Endothelial cell of umbilical vein (primary cell): Measurements from ENCODE around the gene AKAP8. TPM values are rescaled to one million over a fixed set of nuclear protein-coding genes. Genes with fewer than 3 reads are reported as not detected.

Experiments
- BruUV-seq: library from RNA; stranded (reverse); fragments of 400-500 nt; replicated peaks from 2 replicates; lab custom pipeline; 2021; lab: Mats Ljungman, UMichigan
- CTCF ChIA-PET: fragments of 300-600, 350-600 bp; sonication (Branson Sonifier 250); formaldehyde crosslinking; loops from one replicate; lab custom pipeline; 2021; ENCODE audit warnings: antibody characterized with exemption, inconsistent platforms; lab: Charles Lee
- POLR2A ChIA-PET: fragments of 300-600, 350-600 bp; sonication (Branson Sonifier 250); formaldehyde crosslinking; loops from one replicate; lab custom pipeline; 2021; ENCODE audit warnings: antibody characterized with exemption, inconsistent platforms; lab: Charles Lee
- DNase-seq: peaks from one replicate; pipeline ENCODE4 v3.0.0-alpha.2; 2011; ENCODE audit warnings: low read depth, low spot score
- FAIRE-seq: peaks from 2 replicates; lab custom pipeline; 2011; peaks lifted over from hg19 to GRCh38; lab: Jason Lieb, UNC
- H2AFZ ChIP-seq: 2 replicates; pipeline ENCODE4 v1.6.0; 2012; ENCODE audit warnings: low read depth, low read length, control low read depth, inconsistent platforms
- H3K27ac ChIP-seq: 2 replicates; pipeline ENCODE4 v1.5.1; 2011; ENCODE audit warnings: low read depth, mild to moderate bottlenecking, control low read depth, low read length, moderate library complexity; ENCODE audit not compliant: insufficient read depth
- H3K27me3 ChIP-seq, 2 experiments: 2 replicates each; pipeline versions ENCODE4 v1.6.0 to v1.6.1; 2011; ENCODE audit warnings: low read length in 2 of 2, mixed read lengths in 1 of 2; ENCODE audit not compliant: control insufficient read depth in 2 of 2, insufficient read depth in 2 of 2
- H3K36me3 ChIP-seq, 2 experiments: 2 replicates in 1 of 2; 3 replicates in 1 of 2; pipeline ENCODE4 v1.5.1; 2011; ENCODE audit warnings: low read length in 2 of 2, mild to moderate bottlenecking in 1 of 2, moderate library complexity in 1 of 2; ENCODE audit not compliant: control insufficient read depth in 2 of 2, insufficient read depth in 2 of 2; ENCODE audit errors: extremely low read depth in 1 of 2
- H3K4me1 ChIP-seq: 3 replicates; pipeline ENCODE4 v1.5.1; 2011; ENCODE audit warnings: mild to moderate bottlenecking, low read length; ENCODE audit not compliant: control insufficient read depth, insufficient read depth; ENCODE audit errors: extremely low read depth
- H3K4me2 ChIP-seq: 2 replicates; pipeline ENCODE4 v1.6.1; 2011; ENCODE audit warnings: low read length, control low read depth, mixed read lengths; ENCODE audit not compliant: insufficient read depth
- H3K4me3 ChIP-seq, 3 experiments: fragments of 200-600 bp in 1 of 3; sonication (generic), shearing (Covaris generic) in 1 of 3; replicated peaks in 1 of 3; 2 replicates each; pipeline ENCODE4 v1.5.1; 2011 to 2016; ENCODE audit warnings: control low read depth in 3 of 3, low read length in 3 of 3, mild to moderate bottlenecking in 2 of 3, inconsistent platforms in 1 of 3, low read depth in 1 of 3, moderate library complexity in 1 of 3; ENCODE audit not compliant: insufficient read depth in 1 of 3
- H3K79me2 ChIP-seq: 2 replicates; pipeline ENCODE4 v1.6.0; 2012; ENCODE audit warnings: low read length, inconsistent platforms; ENCODE audit not compliant: control insufficient read depth, insufficient read depth
- H3K9ac ChIP-seq: replicated peaks from 2 replicates; pipeline ENCODE3; 2011; ENCODE audit warnings: low read length, control low read depth; ENCODE audit not compliant: insufficient read depth; ENCODE audit errors: extremely low read depth
- H3K9me1 ChIP-seq: replicated peaks from 3 replicates; pipeline ENCODE4 v1.6.0; 2011; ENCODE audit warnings: mild to moderate bottlenecking, low read length; ENCODE audit not compliant: control insufficient read depth, insufficient read depth; ENCODE audit errors: extremely low read depth
- H3K9me3 ChIP-seq: replicated peaks from 2 replicates; pipeline ENCODE4 v1.5.1; 2012; ENCODE audit warnings: low read length, inconsistent platforms; ENCODE audit not compliant: control insufficient read depth, insufficient read depth
- H4K20me1 ChIP-seq: replicated peaks from 2 replicates; pipeline ENCODE3; 2011; ENCODE audit warnings: mild to moderate bottlenecking, low read length; ENCODE audit not compliant: control insufficient read depth, insufficient read depth; ENCODE audit errors: extremely low read depth
- EZH2 ChIP-seq: IDR thresholded peaks from 2 replicates; pipeline ENCODE4 v1.6.1; 2012; ENCODE audit warnings: borderline replicate concordance, low read depth, mild to moderate bottlenecking, moderate library complexity, low read length, inconsistent platforms; ENCODE audit not compliant: severe bottlenecking
- FOS ChIP-seq: IDR thresholded peaks from 2 replicates; pipeline ENCODE4 v1.6.1; 2011; ENCODE audit warnings: mild to moderate bottlenecking, low read length, moderate library complexity, borderline replicate concordance; ENCODE audit not compliant: insufficient read depth
- GATA2 ChIP-seq: IDR thresholded peaks from 2 replicates; pipeline ENCODE4 v1.7.0; 2011; ENCODE audit warnings: low read depth, mild to moderate bottlenecking, moderate library complexity, mixed read lengths, low read length; ENCODE audit not compliant: insufficient read length, insufficient read depth
- JUN ChIP-seq: IDR thresholded peaks from 2 replicates; pipeline ENCODE4 v1.6.1; 2011; ENCODE audit warnings: borderline replicate concordance, low read depth; ENCODE audit not compliant: insufficient read length, insufficient read depth
- MYC ChIP-seq: IDR thresholded peaks from one replicate; pipeline ENCODE4 v1.6.1; 2011; ENCODE audit warnings: mild to moderate bottlenecking, low read depth, low read length
- POLR2A ChIP-seq: IDR thresholded peaks from 2 replicates; pipeline ENCODE4 v1.6.1; 2012; ENCODE audit warnings: low read depth, mild to moderate bottlenecking, control low read depth, low read length
- POLR2AphosphoS5 ChIP-seq: IDR thresholded peaks from 2 replicates; pipeline ENCODE4 v1.6.1; 2012; ENCODE audit warnings: low read depth, mild to moderate bottlenecking, control low read depth, low read length, moderate library complexity; ENCODE audit not compliant: insufficient read depth
- dilution Hi-C: fragments of 300-500 bp; cut with MboI; formaldehyde crosslinking; loops from one replicate; pipeline ENCODE4 v1.15.0; 2019; ENCODE audit warnings: low sequenced_read_pairs; ENCODE audit not compliant: extremely low pct_ligation_motif_present
- intact Hi-C: fragments of 100-400 bp; cut with micrococcal nuclease; formaldehyde crosslinking; loops from one replicate; pipeline ENCODE4 v1.10.0; 2022
- polyA plus RNA-seq, 4 experiments: library from polyadenylated mRNA; depleted of rRNA in 3 of 4; stranded (reverse) in 3 of 4; unstranded in 1 of 4; fragments of >200 nt; gene quantifications; 2 replicates each; pipeline versions ENCODE4 v1.2.1 to v1.2.3, GENCODE V29; 2011 to 2012; ENCODE audit warnings: missing spikeins in 1 of 4
- total RNA-seq: library from RNA; stranded (reverse); gene quantifications from 2 replicates; pipeline ENCODE4 v1.2.3, GENCODE V29; 2021
- TF ChIP-seq, protein P1 (sequence below): IDR thresholded peaks from 2 replicates; pipeline ENCODE4 v1.6.1; 2011; ENCODE audit not compliant: insufficient read depth, insufficient read length
- TF ChIP-seq, protein P2 (sequence below), 2 donors: IDR thresholded peaks; 1 replicate in 1 of 2; 2 replicates in 1 of 2; pipeline ENCODE4 v1.5.1; 2011; ENCODE audit warnings: low read length in 2 of 2, mild to moderate bottlenecking in 2 of 2, moderate library complexity in 2 of 2, control low read depth in 1 of 2, inconsistent platforms in 1 of 2, low read depth in 1 of 2; ENCODE audit not compliant: insufficient read depth in 1 of 2; ENCODE audit errors: extremely low read depth in 1 of 2

The AKAP8 gene
- total and polyA plus RNA-seq, 2 donors (not counting 3 experiments of a cell fraction or from before 2014, with no cell fraction given), result 16.4 to 44.1 TPM

DNA sequence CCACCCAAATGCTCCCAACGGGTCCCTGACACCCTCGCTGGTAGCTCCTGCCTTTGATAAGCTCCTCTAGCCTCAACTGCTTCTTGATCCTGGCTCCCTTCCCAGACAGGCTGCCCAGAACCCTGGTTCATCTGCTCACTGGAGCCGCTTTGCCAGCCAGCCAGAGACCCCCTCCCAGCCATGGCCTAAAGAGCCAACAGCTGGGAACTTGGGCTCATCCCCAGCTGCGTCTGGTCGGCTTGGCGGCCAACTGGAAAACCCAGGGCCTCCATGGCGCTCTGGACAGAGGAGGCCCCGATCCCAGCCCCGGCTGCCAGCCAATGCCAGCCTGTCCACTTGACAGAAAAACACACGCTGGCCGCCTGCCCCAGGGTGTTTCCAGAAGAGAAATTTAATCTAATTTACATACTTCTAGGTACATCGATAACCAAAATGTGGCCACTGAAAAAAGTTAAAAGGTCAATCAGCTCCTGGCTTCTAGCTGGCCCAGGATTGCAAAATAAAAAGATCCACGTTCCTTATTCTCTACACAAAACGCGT, 42.2 kb upstream of the AKAP8 start:
- Histone ChIP-seq H3K4me1 (peaks cover 13% of the 10 kb centered on the region), H3K4me3 (no peak overlapping the region), H3K9me3 (no peaks in the 10 kb centered on the region), H3K36me3 (peaks cover 8 to 37% of the 10 kb centered on the region in 2 experiments), H3K4me2 (no peak overlapping the region), H3K27ac (no peak overlapping the region), H3K79me2 (peaks cover 20% of the 10 kb centered on the region), H3K9ac (no peak overlapping the region), H3K9me1 (no peaks in the 10 kb centered on the region), H4K20me1 (no peaks in the 10 kb centered on the region), H3K27me3 (no peaks in the 10 kb centered on the region), H2AFZ (no peak overlapping the region)
- no TSS peak for BruUV-seq
- dilution Hi-C loops, result no loop called here
- ChIA-PET POLR2A (interaction anchor here (0.7 kb wide), 1 partner anchor 126 kb away, joined by 3 read pairs; no protein-coding TSS in a partner anchor), CTCF (interaction anchor here (0.6 to 1.7 kb wide), 3 partner anchors 31 to 330 kb away, joined by 3 to 5 read pairs (median 3); no protein-coding TSS in a partner anchor)
- TF ChIP-seq EZH2 (no peak), FOS (no peak), GATA2 (no peak), JUN (no peak), POLR2A (no peak), POLR2AphosphoS5 (no peak), MYC (no peak)
- TF ChIP-seq, protein P1, sequence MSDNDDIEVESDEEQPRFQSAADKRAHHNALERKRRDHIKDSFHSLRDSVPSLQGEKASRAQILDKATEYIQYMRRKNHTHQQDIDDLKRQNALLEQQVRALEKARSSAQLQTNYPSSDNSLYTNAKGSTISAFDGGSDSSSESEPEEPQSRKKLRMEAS, result no peak
- TF ChIP-seq, protein P2, sequence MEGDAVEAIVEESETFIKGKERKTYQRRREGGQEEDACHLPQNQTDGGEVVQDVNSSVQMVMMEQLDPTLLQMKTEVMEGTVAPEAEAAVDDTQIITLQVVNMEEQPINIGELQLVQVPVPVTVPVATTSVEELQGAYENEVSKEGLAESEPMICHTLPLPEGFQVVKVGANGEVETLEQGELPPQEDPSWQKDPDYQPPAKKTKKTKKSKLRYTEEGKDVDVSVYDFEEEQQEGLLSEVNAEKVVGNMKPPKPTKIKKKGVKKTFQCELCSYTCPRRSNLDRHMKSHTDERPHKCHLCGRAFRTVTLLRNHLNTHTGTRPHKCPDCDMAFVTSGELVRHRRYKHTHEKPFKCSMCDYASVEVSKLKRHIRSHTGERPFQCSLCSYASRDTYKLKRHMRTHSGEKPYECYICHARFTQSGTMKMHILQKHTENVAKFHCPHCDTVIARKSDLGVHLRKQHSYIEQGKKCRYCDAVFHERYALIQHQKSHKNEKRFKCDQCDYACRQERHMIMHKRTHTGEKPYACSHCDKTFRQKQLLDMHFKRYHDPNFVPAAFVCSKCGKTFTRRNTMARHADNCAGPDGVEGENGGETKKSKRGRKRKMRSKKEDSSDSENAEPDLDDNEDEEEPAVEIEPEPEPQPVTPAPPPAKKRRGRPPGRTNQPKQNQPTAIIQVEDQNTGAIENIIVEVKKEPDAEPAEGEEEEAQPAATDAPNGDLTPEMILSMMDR (IDR thresholded peaks at IDR 0.05; ENCODE audit: extremely low read depth in 1 of 2, insufficient read depth in 1 of 2, low read depth in 1 of 2, low read length in 2 of 2), result no peak
- no peak for DNase-seq
- intact Hi-C loops, result no loop called here
- FAIRE-seq, result no peak
